Astrocyte of the spinal cord (primary cell): ENCODE data around the gene CELF1.

Experiments used
- DNase-seq: peaks from one replicate; pipeline ENCODE4 v3.0.0; 2011; ENCODE audit warnings: low read depth, low spot score
- H3K4me3 ChIP-seq: 2 replicates; pipeline ENCODE4 v1.5.1; 2011; ENCODE audit warnings: low read depth, mild to moderate bottlenecking, low read length, moderate library complexity
- in situ Hi-C: cut with HindIII; loops from 2 replicates; pipeline ENCODE4 v1.10.0; 2017; ENCODE audit warnings: low sequenced_read_pairs
- TF ChIP-seq, protein P1 (sequence below): IDR thresholded peaks from 2 replicates; pipeline ENCODE4 v1.5.1; 2012; ENCODE audit warnings: low read depth, mild to moderate bottlenecking, low read length, inconsistent platforms

CELF1 gene

DNA sequence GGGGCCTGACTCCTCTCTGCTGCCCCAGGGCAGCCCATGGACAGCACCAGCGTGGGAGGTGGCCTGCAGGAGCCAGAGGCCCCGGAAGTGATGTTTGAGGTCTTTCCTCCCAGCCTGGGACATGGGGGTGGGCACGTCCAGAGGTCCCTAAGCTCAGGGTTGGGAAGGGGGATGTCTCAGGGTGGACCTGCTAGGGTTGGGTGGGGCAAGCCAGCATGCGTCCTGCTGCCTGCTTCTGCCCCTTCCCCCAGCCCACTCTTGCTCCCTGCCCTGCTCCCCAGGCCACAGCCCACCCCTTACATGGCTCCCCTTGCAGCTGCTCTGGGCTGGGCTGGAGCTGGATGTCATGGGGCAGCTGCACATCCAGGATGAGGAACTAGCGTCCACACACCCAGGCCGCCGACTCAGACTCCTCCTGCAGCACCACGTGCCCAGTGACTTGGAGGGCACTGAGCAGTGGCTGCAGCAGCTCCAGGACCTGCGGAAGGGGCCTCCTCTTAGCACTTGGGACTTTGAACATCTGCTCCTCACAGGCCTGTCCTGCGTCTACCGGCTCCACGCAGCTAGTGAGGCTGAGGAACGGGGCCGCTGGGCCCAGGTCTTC lies 34.9 kb upstream of the CELF1 start:
- in situ Hi-C loops: no loop called here
- H3K4me3 ChIP-seq: no peak overlapping the region
- DNase-seq: no peak
- TF ChIP-seq, protein P1, sequence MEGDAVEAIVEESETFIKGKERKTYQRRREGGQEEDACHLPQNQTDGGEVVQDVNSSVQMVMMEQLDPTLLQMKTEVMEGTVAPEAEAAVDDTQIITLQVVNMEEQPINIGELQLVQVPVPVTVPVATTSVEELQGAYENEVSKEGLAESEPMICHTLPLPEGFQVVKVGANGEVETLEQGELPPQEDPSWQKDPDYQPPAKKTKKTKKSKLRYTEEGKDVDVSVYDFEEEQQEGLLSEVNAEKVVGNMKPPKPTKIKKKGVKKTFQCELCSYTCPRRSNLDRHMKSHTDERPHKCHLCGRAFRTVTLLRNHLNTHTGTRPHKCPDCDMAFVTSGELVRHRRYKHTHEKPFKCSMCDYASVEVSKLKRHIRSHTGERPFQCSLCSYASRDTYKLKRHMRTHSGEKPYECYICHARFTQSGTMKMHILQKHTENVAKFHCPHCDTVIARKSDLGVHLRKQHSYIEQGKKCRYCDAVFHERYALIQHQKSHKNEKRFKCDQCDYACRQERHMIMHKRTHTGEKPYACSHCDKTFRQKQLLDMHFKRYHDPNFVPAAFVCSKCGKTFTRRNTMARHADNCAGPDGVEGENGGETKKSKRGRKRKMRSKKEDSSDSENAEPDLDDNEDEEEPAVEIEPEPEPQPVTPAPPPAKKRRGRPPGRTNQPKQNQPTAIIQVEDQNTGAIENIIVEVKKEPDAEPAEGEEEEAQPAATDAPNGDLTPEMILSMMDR: no peak

DNA sequence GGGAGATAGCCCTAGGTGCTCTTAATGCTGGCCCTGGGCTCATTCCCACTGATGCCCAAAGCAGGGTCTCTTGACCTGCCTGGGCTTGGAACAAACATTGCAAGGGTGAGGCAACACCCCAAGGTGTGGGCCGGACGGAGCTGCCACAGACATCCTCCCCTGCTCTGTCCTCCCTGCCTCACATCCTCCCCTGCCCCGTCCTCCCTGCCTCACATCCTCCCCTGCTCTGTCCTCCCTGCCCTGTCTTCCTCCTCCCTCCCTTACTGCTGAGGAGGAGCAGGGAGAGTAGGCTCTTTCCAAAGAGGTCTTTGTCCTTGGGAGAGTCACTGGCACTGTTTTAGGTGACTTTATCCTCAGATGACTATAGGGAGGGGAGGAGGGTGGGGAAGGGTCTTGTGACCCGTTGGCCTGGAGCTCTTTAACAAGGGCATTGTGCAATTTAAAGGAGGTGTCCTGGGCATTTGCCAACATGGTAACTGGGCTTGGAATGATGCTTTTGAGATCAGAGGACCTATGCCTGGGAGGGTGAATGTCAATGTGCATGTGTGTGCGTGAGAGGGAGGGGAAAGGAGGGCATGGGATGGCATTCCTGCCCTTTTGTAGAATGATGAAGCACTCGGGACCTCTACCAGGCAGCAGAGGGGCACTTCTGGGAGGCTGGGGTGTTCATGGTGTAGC lies 34.2 kb upstream of the CELF1 start:
- DNase-seq: no peak
- H3K4me3 ChIP-seq: no peak overlapping the region
- in situ Hi-C loops: no loop called here
- TF ChIP-seq, protein P1: no peak

DNA sequence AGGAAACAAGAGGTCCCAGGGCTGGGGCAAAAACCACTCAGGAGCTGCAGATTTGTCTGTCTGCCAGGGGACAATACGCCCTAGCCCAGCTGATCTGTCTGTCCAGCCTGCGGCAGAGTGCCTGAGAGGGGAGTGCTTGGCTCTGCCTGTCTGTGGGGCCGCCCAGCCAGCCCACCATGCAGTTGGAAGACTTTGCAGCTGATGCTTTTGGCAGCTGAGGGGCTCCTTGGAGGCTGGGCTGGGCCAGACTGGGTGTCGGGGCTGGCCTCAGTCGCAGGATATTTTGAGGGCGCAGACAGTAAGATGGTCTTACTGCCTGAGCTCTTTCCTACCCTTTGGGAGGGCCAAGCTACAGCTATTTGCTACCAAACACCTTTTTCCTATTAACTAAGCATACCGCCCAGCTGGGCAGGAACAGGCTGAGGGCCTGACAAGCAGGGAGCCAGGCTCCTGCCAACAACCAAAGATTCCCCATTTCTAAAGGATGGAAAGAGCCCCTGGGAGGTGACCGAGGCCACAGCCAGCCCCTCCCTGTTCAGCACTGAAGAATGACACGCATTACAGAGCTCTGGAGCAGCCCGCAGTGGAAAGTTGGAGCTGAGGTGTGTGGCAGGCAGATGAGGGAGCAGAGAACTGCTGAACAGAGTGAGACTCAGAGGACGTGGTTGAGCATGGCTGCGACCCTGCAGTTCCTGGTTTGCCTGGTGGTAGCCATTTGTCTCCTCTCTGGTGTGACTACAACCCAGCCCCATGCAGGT lies 33.3 kb upstream of the CELF1 start, which contains the start of gene FAM180B:
FAM180B (plus strand) TSS at position 581 of the 758 bp plus-strand sequence; CDS start at position 672, 91 bp downstream.
- TF ChIP-seq, protein P1: no peak
- DNase-seq: no peak
- in situ Hi-C loops: no loop called here
- no peak within 1 kb of the TSS for H3K4me3 ChIP-seq

DNA sequence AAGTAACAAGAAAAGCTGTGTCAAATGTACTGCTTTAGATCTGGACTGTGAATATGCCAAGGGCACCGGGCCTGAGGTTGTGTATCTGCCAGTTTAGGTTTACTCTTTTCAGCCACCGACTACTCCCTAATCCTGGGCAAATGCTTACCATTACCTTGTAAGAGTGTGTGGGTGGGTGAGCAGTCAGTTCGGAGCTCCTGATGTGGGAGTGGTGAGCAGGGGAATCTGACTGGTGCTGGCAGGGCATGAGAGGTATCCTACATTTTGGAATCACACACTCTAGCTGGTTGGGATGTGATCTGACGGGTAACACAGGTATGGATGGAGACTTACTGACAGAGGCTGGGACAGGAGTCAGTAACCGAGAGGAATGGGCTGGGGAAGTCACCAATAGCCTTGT lies 30.9 kb upstream of the CELF1 start:
- in situ Hi-C loops: no loop called here
- no peak overlapping the region for H3K4me3 ChIP-seq
- DNase-seq: no peak
- TF ChIP-seq, protein P1: no peak

DNA sequence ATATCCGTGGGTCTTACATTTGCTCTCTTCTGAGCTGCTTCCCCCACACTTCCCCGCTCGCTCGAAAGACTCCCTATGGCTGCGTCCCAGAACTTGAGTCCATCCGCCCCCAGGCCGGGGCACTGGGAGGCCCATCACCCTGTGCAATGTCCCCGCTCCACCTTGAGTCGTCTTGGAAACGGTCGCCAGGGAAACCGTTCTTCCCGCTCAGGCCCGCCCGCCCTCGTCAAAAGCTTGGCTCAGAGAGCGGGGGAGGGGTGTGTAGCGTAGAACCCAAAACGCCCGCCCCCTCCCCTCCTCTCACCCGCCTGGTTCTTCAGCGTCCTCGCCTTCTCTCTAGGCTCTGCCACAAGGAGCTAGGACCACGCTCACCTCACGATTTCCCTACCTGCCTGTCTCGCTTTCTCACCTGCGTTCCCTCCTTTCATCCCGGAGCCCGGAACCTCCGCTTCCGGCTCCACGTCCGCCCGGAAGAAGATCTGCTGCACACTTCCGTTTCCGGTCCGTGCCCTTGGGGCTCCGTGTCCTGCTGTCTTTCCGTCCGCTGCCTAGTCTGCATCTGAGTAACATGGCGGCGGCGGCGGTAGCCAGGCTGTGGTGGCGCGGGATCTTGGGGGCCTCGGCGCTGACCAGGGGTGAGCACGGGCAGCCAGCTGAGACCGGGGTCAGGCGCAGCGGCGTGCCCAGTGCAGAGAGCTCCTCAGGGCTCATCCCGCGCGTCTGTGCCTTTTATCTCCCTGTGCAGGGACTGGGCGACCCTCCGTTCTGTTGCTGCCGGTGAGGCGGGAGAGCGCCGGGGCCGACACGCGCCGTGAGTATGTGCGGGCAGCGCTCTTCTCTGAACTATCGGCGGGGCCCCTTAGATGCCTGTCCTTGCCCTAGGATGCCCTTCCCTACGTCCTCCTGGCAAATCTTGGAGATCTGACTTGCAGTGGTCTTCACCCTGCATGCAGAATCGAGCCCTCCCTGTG lies 25.9 kb upstream of the CELF1 start, which contains the start of the genes KBTBD4 and NDUFS3:
KBTBD4 (minus strand) TSS at position 447 of the 971 bp plus-strand sequence; CDS start at position 428, 19 bp downstream.
NDUFS3 (plus strand) TSS at position 551 of the 971 bp plus-strand sequence; CDS start at position 569, 18 bp downstream.
- in situ Hi-C loops: no loop called here
- H3K4me3 ChIP-seq: peak within 1 kb of the TSS; percentile 87
- TF ChIP-seq, protein P1: no peak
- DNase-seq: peak; percentile 90
